Keratinocyte (primary cell): ENCODE results near the gene GPATCH2. TPM values are rescaled to one million over a fixed set of nuclear protein-coding genes. Genes with fewer than 3 reads are reported as not detected.

Experiments used
- DNase-seq: peaks from one replicate; pipeline ENCODE4 v3.0.0-alpha.2; 2011; ENCODE audit warnings: low read depth, missing footprints, low spot score
- FAIRE-seq: peaks from 2 replicates; lab custom pipeline; 2011; peaks lifted over from hg19 to GRCh38; lab: Jason Lieb, UNC
- H2AFZ ChIP-seq: 2 replicates; pipeline ENCODE4 v1.6.0; 2012; ENCODE audit warnings: low read length, control low read depth, inconsistent platforms; ENCODE audit not compliant: control insufficient read depth
- H3K27ac ChIP-seq: 2 replicates; pipeline ENCODE4 v1.5.1; 2011; ENCODE audit warnings: low read length; ENCODE audit not compliant: control insufficient read depth, insufficient read depth
- H3K27me3 ChIP-seq: 3 replicates; pipeline ENCODE4 v1.6.0; 2011; ENCODE audit warnings: low read length; ENCODE audit not compliant: control insufficient read depth, insufficient read depth; ENCODE audit errors: extremely low read depth
- H3K36me3 ChIP-seq, 2 experiments: 2 replicates in 1 of 2; 3 replicates in 1 of 2; pipeline ENCODE4 v1.5.1; 2011; ENCODE audit warnings: low read length in 2 of 2, mild to moderate bottlenecking in 1 of 2; ENCODE audit not compliant: control insufficient read depth in 2 of 2, insufficient read depth in 2 of 2; ENCODE audit errors: extremely low read depth in 1 of 2
- H3K4me1 ChIP-seq: 3 replicates; pipeline ENCODE4 v1.5.1; 2011; ENCODE audit warnings: low read length; ENCODE audit not compliant: control insufficient read depth, insufficient read depth; ENCODE audit errors: extremely low read depth
- H3K4me2 ChIP-seq: 3 replicates; pipeline ENCODE4 v1.6.0; 2011; ENCODE audit warnings: low read depth, low read length; ENCODE audit not compliant: control insufficient read depth, insufficient read depth; ENCODE audit errors: extremely low read depth
- H3K4me3 ChIP-seq, 3 experiments: fragments of 200-600 bp in 1 of 3; sonication (generic) in 1 of 3; 2 replicates in 2 of 3; 3 replicates in 1 of 3; pipeline ENCODE4 v1.5.1; 2011 to 2016; ENCODE audit warnings: low read length in 3 of 3, mild to moderate bottlenecking in 3 of 3, control low read depth in 2 of 3, inconsistent platforms in 1 of 3, low read depth in 1 of 3, mixed read lengths in 1 of 3, mixed run types in 1 of 3, moderate library complexity in 1 of 3; ENCODE audit not compliant: control insufficient read depth in 2 of 3, insufficient read depth in 2 of 3; ENCODE audit errors: extremely low read depth in 1 of 3
- H3K79me2 ChIP-seq: 2 replicates; pipeline ENCODE4 v1.6.0; 2012; ENCODE audit warnings: low read length; ENCODE audit not compliant: control insufficient read depth, insufficient read depth
- H3K9ac ChIP-seq: 3 replicates; pipeline ENCODE4 v1.6.0; 2011; ENCODE audit warnings: low read length; ENCODE audit not compliant: control insufficient read depth, insufficient read depth; ENCODE audit errors: extremely low read depth
- H3K9me1 ChIP-seq: 3 replicates; pipeline ENCODE4 v1.6.0; 2011; ENCODE audit warnings: low read length; ENCODE audit not compliant: control insufficient read depth, insufficient read depth; ENCODE audit errors: extremely low read depth
- H3K9me3 ChIP-seq: 2 replicates; pipeline ENCODE4 v1.5.1; 2012; ENCODE audit warnings: low read depth, low read length; ENCODE audit not compliant: control insufficient read depth
- H4K20me1 ChIP-seq: 3 replicates; pipeline ENCODE4 v1.6.0; 2011; ENCODE audit warnings: low read length; ENCODE audit not compliant: control insufficient read depth, insufficient read depth; ENCODE audit errors: extremely low read depth
- CTCF ChIP-seq, 3 experiments: IDR thresholded peaks in 1 of 3; conservative IDR thresholded peaks in 1 of 3; optimal IDR thresholded peaks in 1 of 3; 2 replicates in 2 of 3; 3 replicates in 1 of 3; pipeline versions ENCODE3 to v1.5.1; 2011; ENCODE audit warnings: low read length in 3 of 3, mild to moderate bottlenecking in 3 of 3, moderate library complexity in 2 of 3, control low read depth in 1 of 3, inconsistent platforms in 1 of 3; ENCODE audit not compliant: insufficient read depth in 2 of 3; ENCODE audit errors: extremely low read depth in 1 of 3
- EZH2 ChIP-seq: IDR thresholded peaks from one replicate; pipeline ENCODE4 v1.6.1; 2012; ENCODE audit warnings: inconsistent platforms, mild to moderate bottlenecking, low read length, moderate library complexity
- dilution Hi-C: fragments of 300-500 bp; cut with MboI; formaldehyde crosslinking; loops from one replicate; pipeline ENCODE4 v1.7.0; 2020; ENCODE audit warnings: low sequenced_read_pairs; ENCODE audit not compliant: extremely low pct_ligation_motif_present
- polyA plus RNA-seq, 5 experiments: library from polyadenylated mRNA; depleted of rRNA in 3 of 5; stranded (reverse) in 3 of 5; stranded (forward) in 1 of 5; unstranded in 1 of 5; fragments of >200 nt; gene quantifications; 1 replicate in 1 of 5; 2 replicates in 3 of 5; 3 replicates in 1 of 5; pipeline versions ENCODE4 v1.2.1 to v1.2.3, GENCODE V29; 2011 to 2012; ENCODE audit warnings: missing spikeins in 2 of 5, low read depth in 1 of 5, low replicate concordance in 1 of 5

Gene GPATCH2
- polyA plus RNA-seq, 1 donor (not counting 4 experiments of a cell fraction or from before 2014, with no cell fraction given): 15.7 TPM

GRCh38 chr1:217568200-217568599 is 62.7 kb downstream of the GPATCH2 start:
- TF ChIP-seq CTCF (optimal IDR thresholded peaks at IDR 0.05 in 1 of 3, IDR thresholded peaks at IDR 0.05 in 1 of 3, conservative IDR thresholded peaks at IDR 0.05 in 1 of 3; ENCODE audit: extremely low read depth in 1 of 3, insufficient read depth in 2 of 3, low read length in 3 of 3) (no peak), EZH2 (no peak)
- Histone ChIP-seq H3K4me3 (no peak overlapping the region), H3K4me1 (no peaks in the 10 kb centered on the region), H2AFZ (no peak overlapping the region), H3K9ac (no peak overlapping the region), H3K9me3 (no peaks in the 10 kb centered on the region), H3K9me1 (no peaks in the 10 kb centered on the region), H4K20me1 (no peaks in the 10 kb centered on the region), H3K4me2 (no peak overlapping the region), H3K36me3 (no peaks in the 10 kb centered on the region), H3K27ac (no peak overlapping the region), H3K79me2 (no peaks in the 10 kb centered on the region), H3K27me3 (no peaks in the 10 kb centered on the region)
- FAIRE-seq (no peak), DNase-seq (no peak)
- dilution Hi-C loops: no loop called here

- no peaks in the 10 kb centered on the region for H3K79me2 ChIP-seq
- DNase-seq: no peak
- peaks cover 21% of the 10 kb centered on the region for H3K4me1 ChIP-seq
- no peak overlapping the region for H3K4me3 ChIP-seq
- no peak for TF ChIP-seq EZH2
- no peak for TF ChIP-seq CTCF (optimal IDR thresholded peaks at IDR 0.05 in 1 of 3, IDR thresholded peaks at IDR 0.05 in 1 of 3, conservative IDR thresholded peaks at IDR 0.05 in 1 of 3; ENCODE audit: extremely low read depth in 1 of 3, insufficient read depth in 2 of 3, low read length in 3 of 3)
- H3K4me2 ChIP-seq: no peak overlapping the region
- dilution Hi-C loops: no loop called here
- H3K36me3 ChIP-seq: no peaks in the 10 kb centered on the region
- H3K9me3 ChIP-seq: no peaks in the 10 kb centered on the region
- H3K9ac ChIP-seq: no peak overlapping the region
- no peaks in the 10 kb centered on the region for H3K27me3 ChIP-seq
- H3K9me1 ChIP-seq: no peaks in the 10 kb centered on the region
- no peak overlapping the region for H3K27ac ChIP-seq
- H4K20me1 ChIP-seq: no peaks in the 10 kb centered on the region
- no peak for FAIRE-seq
- no peak overlapping the region for H2AFZ ChIP-seq
Observed at GRCh38 chr1:217564833-217565232, 66.1 kb downstream of the GPATCH2 start.
